ENCODE data around the gene PDGFD.

Gene PDGFD

GRCh38 chr11:104136861-104137260, 27.1 kb downstream of the PDGFD start:
- Histone ChIP-seq H3K9me3 (ENCODE audit: insufficient read depth, low read length) (no peaks in the 10 kb centered on the region), H3K4me1 (ENCODE audit: low read length) (no peaks in the 10 kb centered on the region), H3K9ac (ENCODE audit: low read length) (no peak overlapping the region), H3K27me3 (ENCODE audit: low read depth, low read length) (no peaks in the 10 kb centered on the region), H3K36me3 (replicated peaks; ENCODE audit: low read depth, low read length) (no peaks in the 10 kb centered on the region), H4K20me1 (ENCODE audit: insufficient read depth, low read length) (no peaks in the 10 kb centered on the region), H2AFZ (ENCODE audit: low read depth, low read length) (no peak overlapping the region), H3K4me2 (ENCODE audit: low read length) (no peak overlapping the region), H3K4me3 (ENCODE audit: low read length) (no peak overlapping the region), H3K79me2 (ENCODE audit: low read length) (no peaks in the 10 kb centered on the region), H3K27ac (ENCODE audit: low read length) (no peak overlapping the region)
- TF ChIP-seq CTCF (IDR thresholded peaks at IDR 0.05; ENCODE audit: low read depth, low read length), result no peak
- no peak for TF ChIP-seq EZH2phosphoT487 (IDR thresholded peaks at IDR 0.05; ENCODE audit: low read depth)

GRCh38 chr11:104134745-104135144, 29.2 kb downstream of the PDGFD start:
- Histone ChIP-seq H3K27me3 (ENCODE audit: low read depth, low read length) (peaks cover 4% of the 10 kb centered on the region), H3K4me2 (ENCODE audit: low read length) (no peak overlapping the region), H3K36me3 (replicated peaks; ENCODE audit: low read depth, low read length) (no peaks in the 10 kb centered on the region), H3K9me3 (ENCODE audit: insufficient read depth, low read length) (no peaks in the 10 kb centered on the region), H3K9ac (ENCODE audit: low read length) (no peak overlapping the region), H3K79me2 (ENCODE audit: low read length) (no peaks in the 10 kb centered on the region), H3K27ac (ENCODE audit: low read length) (no peak overlapping the region), H4K20me1 (ENCODE audit: insufficient read depth, low read length) (no peaks in the 10 kb centered on the region), H3K4me3 (ENCODE audit: low read length) (no peak overlapping the region), H2AFZ (ENCODE audit: low read depth, low read length) (no peak overlapping the region), H3K4me1 (ENCODE audit: low read length) (no peaks in the 10 kb centered on the region)
- no peak for TF ChIP-seq EZH2phosphoT487 (IDR thresholded peaks at IDR 0.05; ENCODE audit: low read depth)
- TF ChIP-seq CTCF (IDR thresholded peaks at IDR 0.05; ENCODE audit: low read depth, low read length), result no peak

GRCh38 chr11:104130161-104130560, 33.8 kb downstream of the PDGFD start:
- Histone ChIP-seq H2AFZ (ENCODE audit: low read depth, low read length) (no peak overlapping the region), H3K9ac (ENCODE audit: low read length) (no peak overlapping the region), H3K4me2 (ENCODE audit: low read length) (no peak overlapping the region), H3K4me1 (ENCODE audit: low read length) (peaks cover 10% of the 10 kb centered on the region), H3K4me3 (ENCODE audit: low read length) (no peak overlapping the region), H3K36me3 (replicated peaks; ENCODE audit: low read depth, low read length) (no peaks in the 10 kb centered on the region), H3K9me3 (ENCODE audit: insufficient read depth, low read length) (no peaks in the 10 kb centered on the region), H3K79me2 (ENCODE audit: low read length) (no peaks in the 10 kb centered on the region), H3K27me3 (ENCODE audit: low read depth, low read length) (peaks cover 31% of the 10 kb centered on the region), H4K20me1 (ENCODE audit: insufficient read depth, low read length) (no peaks in the 10 kb centered on the region), H3K27ac (ENCODE audit: low read length) (no peak overlapping the region)
- TF ChIP-seq CTCF (IDR thresholded peaks at IDR 0.05; ENCODE audit: low read depth, low read length), result no peak
- no peak for TF ChIP-seq EZH2phosphoT487 (IDR thresholded peaks at IDR 0.05; ENCODE audit: low read depth)

GRCh38 chr11:104129145-104129544, 34.8 kb downstream of the PDGFD start:
- H3K79me2 ChIP-seq (ENCODE audit: low read length), result no peaks in the 10 kb centered on the region
- no peak overlapping the region for H3K27ac ChIP-seq (ENCODE audit: low read length)
- TF ChIP-seq EZH2phosphoT487 (IDR thresholded peaks at IDR 0.05; ENCODE audit: low read depth) (no peak), CTCF (IDR thresholded peaks at IDR 0.05; ENCODE audit: low read depth, low read length) (no peak)
- H3K36me3 ChIP-seq (replicated peaks; ENCODE audit: low read depth, low read length), result no peaks in the 10 kb centered on the region
- peaks cover 20% of the 10 kb centered on the region for H3K4me1 ChIP-seq (ENCODE audit: low read length)
- H2AFZ ChIP-seq (ENCODE audit: low read depth, low read length), result no peak overlapping the region
- no peak overlapping the region for H3K9ac ChIP-seq (ENCODE audit: low read length)
- H3K4me2 ChIP-seq (ENCODE audit: low read length), result no peak overlapping the region
- no peaks in the 10 kb centered on the region for H3K9me3 ChIP-seq (ENCODE audit: insufficient read depth, low read length)
- no peaks in the 10 kb centered on the region for H4K20me1 ChIP-seq (ENCODE audit: insufficient read depth, low read length)
- no peak overlapping the region for H3K4me3 ChIP-seq (ENCODE audit: low read length)
- peaks cover 31% of the 10 kb centered on the region for H3K27me3 ChIP-seq (ENCODE audit: low read depth, low read length)

Data from OCI-LY3 (cell line).